H1 (cell line): ENCODE results near the gene GRK5. TPM values are rescaled to one million over a fixed set of nuclear protein-coding genes. Genes with fewer than 3 reads are reported as not detected.
A peak's percentile ranks its signal among the peaks of the same experiment; 100 is the strongest.

Experiments
- CTCF ChIA-PET: fragments of 300-600 bp; sonication (Branson Sonifier 250); formaldehyde crosslinking; loops from one replicate; lab custom pipeline; 2021; ENCODE audit not compliant: partially characterized antibody; lab: Charles Lee
- POLR2A ChIA-PET: fragments of 300-600 bp; sonication (Branson Sonifier 250); formaldehyde crosslinking; loops from one replicate; lab custom pipeline; 2021; ENCODE audit warnings: inconsistent platforms; ENCODE audit not compliant: partially characterized antibody; lab: Charles Lee
- DNase-seq, 2 experiments: peaks; one replicate each; pipeline versions ENCODE4 v3.0.0 to v3.0.0-alpha.2; 2010 to 2022; ENCODE audit warnings: low spot score in 2 of 2, low read depth in 1 of 2, mixed read lengths in 1 of 2
- FAIRE-seq: peaks from 2 replicates; lab custom pipeline; 2011; peaks lifted over from hg19 to GRCh38; lab: Jason Lieb, UNC
- H2AFZ ChIP-seq: 2 replicates; pipeline ENCODE4 v1.8.1; 2012; ENCODE audit warnings: low read length, inconsistent platforms
- H2AK5ac ChIP-seq: 2 replicates; pipeline ENCODE4 v1.6.1; 2013; ENCODE audit warnings: low read depth, low read length
- H2BK120ac ChIP-seq: replicated peaks from 2 replicates; pipeline ENCODE3; 2013; ENCODE audit warnings: low read depth, low read length, inconsistent platforms
- H2BK12ac ChIP-seq: 2 replicates; pipeline ENCODE4 v1.6.1; 2013; ENCODE audit warnings: low read depth, low read length
- H2BK15ac ChIP-seq: 2 replicates; pipeline ENCODE4 v1.6.1; 2013; ENCODE audit warnings: low read length
- H2BK20ac ChIP-seq: 2 replicates; pipeline ENCODE4 v1.6.1; 2013; ENCODE audit warnings: low read length
- H2BK5ac ChIP-seq: 2 replicates; pipeline ENCODE4 v1.6.1; 2013; ENCODE audit warnings: low read depth, low read length
- H3K14ac ChIP-seq: 2 replicates; pipeline ENCODE4 v1.6.1; 2013; ENCODE audit warnings: inconsistent platforms; ENCODE audit not compliant: insufficient read length
- H3K18ac ChIP-seq: 2 replicates; pipeline ENCODE4 v1.6.1; 2013; ENCODE audit warnings: low read length; ENCODE audit errors: extremely low read depth
- H3K23ac ChIP-seq: 2 replicates; pipeline ENCODE4 v1.6.1; 2013; ENCODE audit warnings: inconsistent platforms; ENCODE audit not compliant: insufficient read length
- H3K23me2 ChIP-seq: 2 replicates; pipeline ENCODE4 v1.6.1; 2013; ENCODE audit warnings: low read depth, low read length
- H3K27ac ChIP-seq: 2 replicates; pipeline ENCODE4 v1.6.1; 2011; ENCODE audit warnings: low read depth, low read length, inconsistent platforms
- H3K27me3 ChIP-seq, 4 experiments: replicated peaks in 1 of 4; 1 replicate in 1 of 4; 2 replicates in 3 of 4; pipeline versions ENCODE4 v1.6.1 to v1.8.1; 2011 to 2013; ENCODE audit warnings: low read length in 3 of 4, mild to moderate bottlenecking in 3 of 4, inconsistent platforms in 2 of 4, mixed read lengths in 2 of 4, moderate library complexity in 1 of 4; ENCODE audit not compliant: control insufficient read depth in 3 of 4, insufficient read depth in 3 of 4; ENCODE audit errors: extremely low read depth in 1 of 4
- H3K36me3 ChIP-seq, 4 experiments: 2 replicates each; pipeline versions ENCODE4 v1.6.1 to v1.8.1; 2011 to 2013; ENCODE audit warnings: mild to moderate bottlenecking in 4 of 4, low read length in 3 of 4, moderate library complexity in 2 of 4, control low read depth in 1 of 4, inconsistent platforms in 1 of 4; ENCODE audit not compliant: insufficient read depth in 4 of 4, control insufficient read depth in 2 of 4
- H3K4ac ChIP-seq: replicated peaks from 2 replicates; pipeline ENCODE3; 2013; ENCODE audit warnings: low read length, low read depth, mixed read lengths, inconsistent platforms; ENCODE audit not compliant: insufficient read length
- H3K4me1 ChIP-seq, 4 experiments: replicated peaks in 1 of 4; 1 replicate in 1 of 4; 2 replicates in 3 of 4; pipeline versions ENCODE4 v1.6.1 to v1.8.1; 2011 to 2013; ENCODE audit warnings: low read length in 3 of 4, inconsistent platforms in 2 of 4, mixed read lengths in 1 of 4; ENCODE audit not compliant: insufficient read depth in 4 of 4, control insufficient read depth in 3 of 4
- H3K4me2 ChIP-seq, 2 experiments: 2 replicates each; pipeline versions ENCODE4 v1.6.1 to v1.8.1; 2011 to 2013; ENCODE audit warnings: low read depth in 2 of 2, low read length in 2 of 2, control low read depth in 1 of 2, inconsistent platforms in 1 of 2, mild to moderate bottlenecking in 1 of 2; ENCODE audit not compliant: insufficient read depth in 1 of 2
- H3K4me3 ChIP-seq, 4 experiments: fragments of 200-600, 300-600 bp in 1 of 4; sonication (generic), shearing (Covaris generic), sonication (Bioruptor Twin) in 1 of 4; 2 replicates each; pipeline versions ENCODE4 v1.5.1 to v1.8.1; 2011 to 2016; ENCODE audit warnings: low read length in 4 of 4, low read depth in 3 of 4, control low read depth in 2 of 4, inconsistent platforms in 2 of 4, mild to moderate bottlenecking in 2 of 4, mixed read lengths in 1 of 4, moderate library complexity in 1 of 4; ENCODE audit not compliant: insufficient read depth in 2 of 4; ENCODE audit errors: extremely low read depth in 1 of 4
- H3K56ac ChIP-seq: replicated peaks from 2 replicates; pipeline ENCODE3; 2013; ENCODE audit warnings: low read depth, mild to moderate bottlenecking, mixed read lengths, low read length, inconsistent platforms; ENCODE audit not compliant: insufficient read length
- H3K79me1 ChIP-seq: 2 replicates; pipeline ENCODE4 v1.6.1; 2013; ENCODE audit warnings: low read depth, low read length, control low read depth
- H3K79me2 ChIP-seq, 2 experiments: 2 replicates each; pipeline versions ENCODE4 v1.6.1 to v1.8.1; 2012 to 2013; ENCODE audit warnings: low read length in 2 of 2, mild to moderate bottlenecking in 2 of 2, inconsistent platforms in 1 of 2; ENCODE audit not compliant: insufficient read depth in 2 of 2, control insufficient read depth in 1 of 2
- H3K9ac ChIP-seq, 4 experiments: replicated peaks in 1 of 4; 1 replicate in 1 of 4; 2 replicates in 3 of 4; pipeline versions ENCODE4 v1.6.1 to v1.8.1; 2011 to 2013; ENCODE audit warnings: low read depth in 3 of 4, low read length in 3 of 4, control low read depth in 2 of 4, mild to moderate bottlenecking in 2 of 4, moderate library complexity in 2 of 4, inconsistent platforms in 1 of 4; ENCODE audit errors: extremely low read depth in 1 of 4
- H3K9me3 ChIP-seq, 2 experiments: 2 replicates each; pipeline versions ENCODE4 v1.6.1 to v1.8.1; 2012 to 2013; ENCODE audit warnings: mild to moderate bottlenecking in 2 of 2, moderate library complexity in 2 of 2, control low read depth in 1 of 2, inconsistent platforms in 1 of 2, low read depth in 1 of 2, low read length in 1 of 2, mixed read lengths in 1 of 2; ENCODE audit not compliant: insufficient read depth in 2 of 2
- H4K20me1 ChIP-seq, 2 experiments: replicated peaks in 1 of 2; 2 replicates each; pipeline versions ENCODE3 to v1.8.1; 2011 to 2013; ENCODE audit warnings: inconsistent platforms in 2 of 2, low read length in 2 of 2, mild to moderate bottlenecking in 1 of 2; ENCODE audit not compliant: insufficient read depth in 2 of 2, control insufficient read depth in 1 of 2
- H4K5ac ChIP-seq: 2 replicates; pipeline ENCODE4 v1.6.1; 2013; ENCODE audit warnings: low read length, low read depth, mixed read lengths, inconsistent platforms; ENCODE audit not compliant: insufficient read length
- H4K8ac ChIP-seq: 2 replicates; pipeline ENCODE4 v1.8.0; 2013; ENCODE audit warnings: mild to moderate bottlenecking, moderate library complexity, low read length, inconsistent platforms; ENCODE audit not compliant: insufficient read depth; ENCODE audit errors: extremely low read depth
- H4K91ac ChIP-seq: replicated peaks from 2 replicates; pipeline ENCODE3; 2013; ENCODE audit warnings: low read length, mixed read lengths, inconsistent platforms; ENCODE audit not compliant: insufficient read length
- BRCA1 ChIP-seq: IDR thresholded peaks from 2 replicates; pipeline ENCODE4 v1.6.1; 2012; ENCODE audit warnings: low read depth, low read length, improper control_type of control experiment
- CEBPB ChIP-seq: IDR thresholded peaks from 2 replicates; pipeline ENCODE4 v1.6.1; 2012; ENCODE audit warnings: low read depth, low read length
- CHD2 ChIP-seq: IDR thresholded peaks from 2 replicates; pipeline ENCODE4 v1.6.1; 2012; ENCODE audit warnings: low read length, improper control_type of control experiment
- EP300 ChIP-seq, 2 experiments: IDR thresholded peaks; 1 replicate in 1 of 2; 2 replicates in 1 of 2; pipeline ENCODE4 v1.6.1; 2011 to 2012; ENCODE audit warnings: low read depth in 2 of 2, low read length in 2 of 2, mild to moderate bottlenecking in 2 of 2, borderline replicate concordance in 1 of 2, inconsistent platforms in 1 of 2, moderate library complexity in 1 of 2
- GABPA ChIP-seq: IDR thresholded peaks from 2 replicates; pipeline ENCODE4 v1.6.1; 2011; ENCODE audit warnings: mild to moderate bottlenecking, low read length, moderate library complexity, borderline replicate concordance; ENCODE audit not compliant: insufficient read depth
- PHF8 ChIP-seq: fragments of 200-600 bp; sonication (generic); conservative IDR thresholded peaks from 2 replicates; pipeline ENCODE4 v1.7.1; 2012; ENCODE audit warnings: low read depth, mild to moderate bottlenecking, inconsistent platforms, low read length, moderate library complexity
- POLR2A ChIP-seq, 2 experiments: IDR thresholded peaks; 1 replicate in 1 of 2; 2 replicates in 1 of 2; pipeline ENCODE4 v1.6.1; 2011; ENCODE audit warnings: low read depth in 2 of 2, low read length in 2 of 2, mild to moderate bottlenecking in 2 of 2; ENCODE audit errors: control extremely low read depth in 1 of 2
- POU5F1 ChIP-seq: IDR thresholded peaks from 2 replicates; pipeline ENCODE4 v1.6.1; 2011; ENCODE audit warnings: low read depth, mild to moderate bottlenecking, low read length, moderate library complexity
- RNF2 ChIP-seq: fragments of 200-900, 300-1000 bp; sonication (generic); IDR thresholded peaks from 2 replicates; pipeline ENCODE4 v1.7.1; 2016; ENCODE audit warnings: borderline replicate concordance, low read depth, mild to moderate bottlenecking, antibody characterized with exemption, low read length; ENCODE audit not compliant: poor library complexity, severe bottlenecking; ENCODE audit errors: missing control alignments
- TBP ChIP-seq: IDR thresholded peaks from 2 replicates; pipeline ENCODE4 v1.6.1; 2011; ENCODE audit warnings: low read depth, low read length, improper control_type of control experiment
- USF2 ChIP-seq: IDR thresholded peaks from 2 replicates; pipeline ENCODE4 v1.6.1; 2011; ENCODE audit warnings: low read length, improper control_type of control experiment
- WGBS, 2 experiments: shearing (Covaris generic) in 1 of 2; methylation state at CpG; one replicate each; pipeline versions ENCODE4 v1.1.6 to v1.1.7; 2013 to 2015; ENCODE audit warnings: low lambda C conversion rate in 2 of 2, mixed read lengths in 2 of 2, inconsistent platforms in 1 of 2, low coverage in 1 of 2, missing lambda C conversion rate in 1 of 2; ENCODE audit not compliant: insufficient replicate concordance in 2 of 2, insufficient coverage in 1 of 2, insufficient read length in 1 of 2; ENCODE audit errors: extremely low coverage in 1 of 2, missing lambda C conversion rate in 1 of 2; 5-methylcytosine and 5-hydroxymethylcytosine counted together
- polyA plus RNA-seq, 7 experiments: library from polyadenylated mRNA; depleted of rRNA in 3 of 7; stranded (reverse) in 5 of 7; unstranded in 2 of 7; fragments of >200 nt in 5 of 7; fragments of 200-250 nt in 2 of 7; gene quantifications; 1 replicate in 5 of 7; 2 replicates in 1 of 7; 4 replicates in 1 of 7; pipeline versions ENCODE4 v1.2.1 to v1.2.3, GENCODE V29; 2011 to 2013; ENCODE audit warnings: missing spikeins in 2 of 7, mixed read lengths in 2 of 7
- total RNA-seq: library from RNA; stranded (reverse); fragmentation: NEBNext Ultra II Directional; extraction: Animal tissue kit (Norgen Biotek cat#: 25700); gene quantifications from 2 replicates; pipeline ENCODE4 v1.2.1, GENCODE V29; 2021

Gene GRK5
- total and polyA plus RNA-seq, 2 of the 8 experiments (the other 6 are each of a cell fraction or from before 2014, with no cell fraction given): 0.54 to 2.5 TPM

- no peaks in the 10 kb centered on the region for H3K9me3 ChIP-seq
- H2BK12ac ChIP-seq: no peak overlapping the region
- H3K23ac ChIP-seq: no peak overlapping the region
- peaks cover 2% of the 10 kb centered on the region; the same call in 1 of the 2 replicates for H3K23me2 ChIP-seq
- WGBS, 2 experiments: 94% methylated on average over 3 of the region's 3 CpGs; no CpG with 5 or more reads in 1 of the 2 experiments
- H3K4me1 ChIP-seq: no peaks in the 10 kb centered on the region; a peak in 1 of 7 replicates
- H2BK120ac ChIP-seq: no peak overlapping the region
- H2BK5ac ChIP-seq: no peak overlapping the region
- H2BK20ac ChIP-seq: no peak overlapping the region
- no peak overlapping the region for H3K9ac ChIP-seq
- no peak overlapping the region for H3K4me2 ChIP-seq
- no peak overlapping the region for H2AK5ac ChIP-seq
- DNase-seq (no peak), FAIRE-seq (no peak)
- no peaks in the 10 kb centered on the region for H3K36me3 ChIP-seq
- no peak overlapping the region for H3K4me3 ChIP-seq
- peak overlapping the region; percentile 68; the same call in 1 of the 2 replicates for H4K8ac ChIP-seq
- no peak overlapping the region for H2BK15ac ChIP-seq
- no peak overlapping the region for H3K56ac ChIP-seq
- ChIA-PET CTCF (interaction anchor here (0.7 to 2.1 kb wide), 8 partner anchors 7 to 201 kb away, joined by 3 to 10 read pairs (median 4); partner anchors contain the start of gene GRK5), POLR2A (no interaction called here)
- H3K27me3 ChIP-seq: no peaks in the 10 kb centered on the region; a peak in 1 of 7 replicates
- H3K79me2 ChIP-seq: no peaks in the 10 kb centered on the region
- H4K5ac ChIP-seq: no peak overlapping the region
- H2AFZ ChIP-seq: no peak overlapping the region
- H3K18ac ChIP-seq: no peak overlapping the region
- no peaks in the 10 kb centered on the region for H3K79me1 ChIP-seq
- no peaks in the 10 kb centered on the region for H4K20me1 ChIP-seq
- no peak overlapping the region for H3K27ac ChIP-seq
- no peak overlapping the region for H4K91ac ChIP-seq
- H3K14ac ChIP-seq: no peak overlapping the region
- H3K4ac ChIP-seq: no peak overlapping the region
- TF ChIP-seq USF2 (no peak), CHD2 (no peak), TBP (no peak), GABPA (no peak), PHF8 (no peak), BRCA1 (no peak), CEBPB (no peak), POLR2A (IDR thresholded peaks at IDR 0.05; ENCODE audit: control extremely low read depth in 1 of 2, low read depth in 2 of 2, low read length in 2 of 2) (no peak), RNF2 (no peak), POU5F1 (no peak), EP300 (IDR thresholded peaks at IDR 0.05; ENCODE audit: borderline replicate concordance in 1 of 2, low read depth in 2 of 2, low read length in 2 of 2) (no peak)
These were observed 192.1 kb downstream of the GRK5 start for GRCh38 chr10:119399466-119399865.
